Stimulated activated CD4-positive, alpha-beta T cell treated with anti-CD3 and anti-CD28 coated beads, Interleukin-12 subunit alpha, Interleukin-12 subunit beta, amount 100 ng/mL, for 4 hours (primary cell): ENCODE data around the gene CST4.
A peak's percentile ranks its signal among the peaks of the same experiment; 100 is the strongest.
"Not testable (repeated sequence)": the region's sequence is repeated elsewhere in the genome, so short reads cannot be mapped to it uniquely, and the experiment has no call there.

Experiments used
- DNase-seq: peaks from one replicate; pipeline ENCODE4 v3.0.0-alpha.2; 2020

The CST4 gene

GRCh38 chr20:23686046-23686750 lies 2.6 kb downstream of the CST4 start:
- no peak for DNase-seq

- not testable (repeated sequence) for DNase-seq
These were observed 3.3 kb downstream of the CST4 start for GRCh38 chr20:23685529-23685896.

- no peak for DNase-seq
These were observed 4.6 kb downstream of the CST4 start for GRCh38 chr20:23684261-23684660.

GRCh38 chr20:23683807-23684206 lies 5.0 kb downstream of the CST4 start:
- DNase-seq, result no peak

- DNase-seq, result no peak
These were observed 5.6 kb downstream of the CST4 start for GRCh38 chr20:23683281-23683680.

- DNase-seq, result no peak
These were observed 8.7 kb downstream of the CST4 start for GRCh38 chr20:23680146-23680545.

- no peak for DNase-seq
These were observed 9.4 kb downstream of the CST4 start for GRCh38 chr20:23679133-23680092.

GRCh38 chr20:23673209-23673608 lies 15.6 kb downstream of the CST4 start:
- no peak for DNase-seq

GRCh38 chr20:23672158-23672557 lies 16.7 kb downstream of the CST4 start:
- DNase-seq, result no peak

GRCh38 chr20:23671479-23671878 lies 17.4 kb downstream of the CST4 start:
- DNase-seq, result no peak

GRCh38 chr20:23670361-23670760 lies 18.5 kb downstream of the CST4 start:
- DNase-seq, result no peak

GRCh38 chr20:23669866-23670265 lies 19.0 kb downstream of the CST4 start:
- no peak for DNase-seq

- no peak for DNase-seq
These were observed 19.5 kb downstream of the CST4 start for GRCh38 chr20:23669327-23669726.

- peak; percentile 3 for DNase-seq
These were observed 20.3 kb downstream of the CST4 start for GRCh38 chr20:23668477-23668951.

GRCh38 chr20:23667666-23668065 lies 21.2 kb downstream of the CST4 start:
- DNase-seq, result no peak

GRCh38 chr20:23666698-23667097 lies 22.1 kb downstream of the CST4 start:
- DNase-seq, result no peak

- no peak for DNase-seq
These were observed 22.6 kb downstream of the CST4 start for GRCh38 chr20:23666189-23666588.

- no peak for DNase-seq
These were observed 23.9 kb downstream of the CST4 start for GRCh38 chr20:23664954-23665353.

GRCh38 chr20:23664046-23664445 lies 24.8 kb downstream of the CST4 start:
- DNase-seq, result not testable (repeated sequence)

- no peak for DNase-seq
These were observed 25.7 kb downstream of the CST4 start for GRCh38 chr20:23663180-23663579.

- no peak for DNase-seq
These were observed 26.5 kb downstream of the CST4 start for GRCh38 chr20:23662276-23662870.

- DNase-seq, result no peak
These were observed 27.8 kb downstream of the CST4 start for GRCh38 chr20:23661002-23661429.
